Hematopoietic multipotent progenitor cell treated with erythropoietin and hydrocortisone succinate and interleukin-3 and kit ligand, for 17 days (in vitro differentiated cells): Measurements from ENCODE around the gene PDGFRB.

Source experiments
- DNase-seq: peaks from one replicate; pipeline ENCODE4 v3.0.0-alpha.2; 2015; ENCODE audit warnings: low spot score

The PDGFRB gene

GRCh38 chr5:150181766-150182545 is 26.3 kb upstream of the PDGFRB start:
- DNase-seq, result no peak

GRCh38 chr5:150181027-150181426 is 25.4 kb upstream of the PDGFRB start:
- DNase-seq, result no peak

GRCh38 chr5:150180241-150181026 is 24.8 kb upstream of the PDGFRB start:
- DNase-seq, result no peak

GRCh38 chr5:150179019-150179620 is 23.5 kb upstream of the PDGFRB start:
- no peak for DNase-seq

- no peak for DNase-seq
Measured at GRCh38 chr5:150178262-150178661, 22.6 kb upstream of the PDGFRB start.

GRCh38 chr5:150177721-150178120 is 22.1 kb upstream of the PDGFRB start:
- DNase-seq, result no peak

- DNase-seq, result no peak
Measured at GRCh38 chr5:150176745-150177477, 21.3 kb upstream of the PDGFRB start.

- no peak for DNase-seq
Measured at GRCh38 chr5:150175536-150175935, 19.9 kb upstream of the PDGFRB start.

GRCh38 chr5:150175076-150175475 is 19.4 kb upstream of the PDGFRB start:
- DNase-seq, result no peak

GRCh38 chr5:150174285-150174684 is 18.6 kb upstream of the PDGFRB start:
- no peak for DNase-seq

GRCh38 chr5:150173161-150173560 is 17.5 kb upstream of the PDGFRB start:
- no peak for DNase-seq

GRCh38 chr5:150172556-150172955 is 16.9 kb upstream of the PDGFRB start:
- DNase-seq, result no peak

GRCh38 chr5:150172145-150172544 is 16.5 kb upstream of the PDGFRB start:
- no peak for DNase-seq

- DNase-seq, result no peak
Measured at GRCh38 chr5:150168864-150169263, 13.2 kb upstream of the PDGFRB start.

GRCh38 chr5:150167908-150168307 is 12.3 kb upstream of the PDGFRB start:
- DNase-seq, result no peak

- no peak for DNase-seq
Measured at GRCh38 chr5:150167512-150167850, 11.8 kb upstream of the PDGFRB start.

- DNase-seq, result no peak
Measured at GRCh38 chr5:150166650-150167511, 11.2 kb upstream of the PDGFRB start, which contains the start of gene CDX1. CDX1 (plus strand) TSS chr5:150166778; CDS start chr5:150166877, 99 bp downstream.

GRCh38 chr5:150166037-150166649 is 10.5 kb upstream of the PDGFRB start:
- DNase-seq, result no peak

GRCh38 chr5:150164211-150164980 is 8.8 kb upstream of the PDGFRB start:
- DNase-seq, result no peak

- DNase-seq, result no peak
Measured at GRCh38 chr5:150163547-150164059, 8.0 kb upstream of the PDGFRB start.
